PC-9 (cell line): ENCODE measurements around the gene GBP2. TPM values are rescaled to one million over a fixed set of nuclear protein-coding genes. Genes with fewer than 3 reads are reported as not detected.
"Not testable (repeated sequence)": the region's sequence is repeated elsewhere in the genome, so short reads cannot be mapped to it uniquely, and the experiment has no call there.

Experiments
- BruUV-seq: library from RNA; stranded (reverse); fragments of 400-500 nt; replicated peaks from 2 replicates; lab custom pipeline; 2021; lab: Mats Ljungman, UMichigan
- CTCF ChIA-PET: fragments of 300-600 bp; sonication (Branson Sonifier 250); formaldehyde crosslinking; loops from one replicate; lab custom pipeline; 2022; ENCODE audit warnings: antibody characterized with exemption; lab: Charles Lee
- POLR2A ChIA-PET: fragments of 300-600 bp; sonication (Branson Sonifier 250); formaldehyde crosslinking; loops from one replicate; lab custom pipeline; 2022; ENCODE audit warnings: antibody characterized with exemption; ENCODE audit not compliant: unreplicated experiment; lab: Charles Lee
- DNase-seq, 2 experiments: peaks; one replicate each; pipeline versions ENCODE4 v3.0.0 to v3.0.0-alpha.2; 2015 to 2022; ENCODE audit warnings: mixed read lengths in 1 of 2
- H2AFZ ChIP-seq: fragments of 200-600 bp; sonication (generic); 2 replicates; pipeline ENCODE4 v1.8.1; 2017; ENCODE audit warnings: antibody characterized with exemption
- H3F3A ChIP-seq: fragments of 200-600 bp; sonication (generic); 2 replicates; pipeline ENCODE4 v1.8.1; 2017; ENCODE audit warnings: antibody characterized with exemption, mild to moderate bottlenecking, low read depth; ENCODE audit not compliant: insufficient read depth
- H3K27ac ChIP-seq: fragments of 200-600 bp; sonication (generic); 2 replicates; pipeline ENCODE4 v1.6.1; 2016; ENCODE audit warnings: mixed run types
- H3K27me3 ChIP-seq: fragments of 200-600 bp; sonication (generic); 2 replicates; pipeline ENCODE4 v1.6.1; 2016; ENCODE audit warnings: low read depth, mixed run types; ENCODE audit not compliant: insufficient read depth
- H3K36me3 ChIP-seq: fragments of 200-600 bp; sonication (generic); 2 replicates; pipeline ENCODE4 v1.6.1; 2016; ENCODE audit warnings: low read depth, mixed run types
- H3K4me1 ChIP-seq: fragments of 200-600 bp; sonication (generic); replicated peaks from 2 replicates; pipeline ENCODE4 v1.6.1; 2016; ENCODE audit warnings: mixed run types; ENCODE audit not compliant: insufficient read depth
- H3K4me2 ChIP-seq: fragments of 200-600 bp; sonication (generic); 2 replicates; pipeline ENCODE4 v1.6.1; 2017; ENCODE audit warnings: mixed run types
- H3K4me3 ChIP-seq: fragments of 200-600 bp; sonication (generic); 2 replicates; pipeline ENCODE4 v1.6.1; 2016; ENCODE audit warnings: mixed run types
- H3K79me2 ChIP-seq: fragments of 200-600 bp; sonication (generic); 2 replicates; pipeline ENCODE4 v1.6.1; 2017; ENCODE audit warnings: low read depth, mixed run types
- H3K9me2 ChIP-seq: fragments of 200-600 bp; sonication (generic); 2 replicates; pipeline ENCODE4 v1.8.1; 2017; ENCODE audit warnings: mild to moderate bottlenecking; ENCODE audit not compliant: insufficient read depth
- H3K9me3 ChIP-seq: fragments of 200-600 bp; sonication (generic); 2 replicates; pipeline ENCODE4 v1.8.1; 2016; ENCODE audit warnings: low read depth; ENCODE audit not compliant: insufficient read depth
- H4K20me1 ChIP-seq: fragments of 200-600 bp; sonication (generic); 2 replicates; pipeline ENCODE4 v1.8.1; 2017; ENCODE audit not compliant: insufficient read depth
- CTCF ChIP-seq: fragments of 200-600 bp; sonication (generic); conservative IDR thresholded peaks from 2 replicates; pipeline ENCODE4 v1.6.1; 2017; ENCODE audit warnings: mixed run types, antibody characterized with exemption, mild to moderate bottlenecking, moderate library complexity
- EZH2 ChIP-seq: fragments of 200-600 bp; sonication (generic); IDR thresholded peaks from 2 replicates; pipeline ENCODE4 v1.8.0; 2017; ENCODE audit warnings: antibody characterized with exemption, low read depth
- intact Hi-C: fragments of 100-400 bp; cut with micrococcal nuclease; formaldehyde crosslinking; loops from one replicate; pipeline ENCODE4 v1.10.0; 2022; ENCODE audit not compliant: unreplicated experiment
- total RNA-seq: library from RNA; stranded (reverse); gene quantifications from 2 replicates; pipeline ENCODE4 v1.2.3, GENCODE V29; 2021

Gene GBP2
- total RNA-seq, 1 experiment from 2014 or later: 7.0 TPM

DNA sequence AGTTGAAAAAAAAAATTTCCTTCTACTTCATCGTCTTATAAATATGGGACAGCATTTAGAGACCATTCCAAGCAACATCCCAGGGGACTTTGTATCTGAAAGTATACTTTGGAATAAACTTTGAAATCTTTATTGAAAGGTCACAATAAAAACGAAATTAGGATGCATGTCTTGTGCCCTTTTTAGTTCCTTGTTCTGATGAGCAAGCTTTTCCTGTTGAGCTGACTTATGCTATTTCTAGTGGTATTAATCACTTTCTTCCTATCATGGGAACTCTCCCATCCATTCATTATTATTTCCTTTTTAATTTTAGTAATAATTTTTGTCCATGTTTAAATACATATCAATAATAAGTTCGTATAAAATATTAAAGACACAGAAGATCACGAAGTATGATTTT, 4.0 kb upstream of the GBP2 start:
- Histone ChIP-seq H3K79me2 (no peaks in the 10 kb centered on the region), H2AFZ (no peak overlapping the region), H3K27me3 (no peaks in the 10 kb centered on the region), H3K4me2 (no peak overlapping the region), H3K9me3 (no peaks in the 10 kb centered on the region), H3K27ac (no peak overlapping the region), H3K4me3 (no peak overlapping the region), H4K20me1 (no peaks in the 10 kb centered on the region), H3K36me3 (no peaks in the 10 kb centered on the region), H3K4me1 (peaks cover 18% of the 10 kb centered on the region), H3K9me2 (no peaks in the 10 kb centered on the region), H3F3A (no peaks in the 10 kb centered on the region)
- BruUV-seq: no TSS peak
- ChIA-PET POLR2A (no interaction called here), CTCF (no interaction called here)
- no peak for DNase-seq
- no peak for TF ChIP-seq CTCF
- TF ChIP-seq EZH2: no peak
- intact Hi-C loops: no loop called here

DNA sequence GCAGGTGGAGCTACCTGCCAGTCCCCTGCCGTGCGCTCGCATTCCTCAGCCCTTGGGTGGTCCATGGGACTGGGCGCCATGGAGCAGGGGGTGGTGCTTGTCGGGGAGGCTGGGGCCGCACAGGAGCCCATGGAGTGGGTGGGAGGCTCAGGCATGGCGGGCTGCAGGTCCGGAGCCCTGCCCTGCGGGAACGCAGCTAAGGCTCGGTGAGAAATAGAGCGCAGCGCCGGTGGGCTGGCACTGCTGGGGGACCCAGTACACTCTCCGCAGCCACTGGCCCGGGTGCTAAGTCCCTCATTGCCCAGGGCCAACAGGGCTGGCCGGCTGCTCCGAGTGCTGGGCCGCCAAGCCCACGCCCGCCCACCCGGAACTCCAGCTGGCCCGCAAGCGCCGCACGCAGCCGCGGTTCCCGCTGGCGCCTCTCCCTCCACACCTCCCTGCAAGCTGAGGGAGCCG, 2.1 kb upstream of the GBP2 start:
- H3K9me3 ChIP-seq, H3K79me2 ChIP-seq, H3K36me3 ChIP-seq, H4K20me1 ChIP-seq, intact Hi-C loops, POLR2A ChIA-PET, H3K27ac ChIP-seq, DNase-seq, CTCF ChIA-PET, H3F3A ChIP-seq, H2AFZ ChIP-seq, H3K4me3 ChIP-seq, BruUV-seq, H3K27me3 ChIP-seq, H3K4me2 ChIP-seq, H3K9me2 ChIP-seq: not testable (repeated sequence)
- H3K4me1 ChIP-seq: peaks cover 18% of the 10 kb centered on the region

DNA sequence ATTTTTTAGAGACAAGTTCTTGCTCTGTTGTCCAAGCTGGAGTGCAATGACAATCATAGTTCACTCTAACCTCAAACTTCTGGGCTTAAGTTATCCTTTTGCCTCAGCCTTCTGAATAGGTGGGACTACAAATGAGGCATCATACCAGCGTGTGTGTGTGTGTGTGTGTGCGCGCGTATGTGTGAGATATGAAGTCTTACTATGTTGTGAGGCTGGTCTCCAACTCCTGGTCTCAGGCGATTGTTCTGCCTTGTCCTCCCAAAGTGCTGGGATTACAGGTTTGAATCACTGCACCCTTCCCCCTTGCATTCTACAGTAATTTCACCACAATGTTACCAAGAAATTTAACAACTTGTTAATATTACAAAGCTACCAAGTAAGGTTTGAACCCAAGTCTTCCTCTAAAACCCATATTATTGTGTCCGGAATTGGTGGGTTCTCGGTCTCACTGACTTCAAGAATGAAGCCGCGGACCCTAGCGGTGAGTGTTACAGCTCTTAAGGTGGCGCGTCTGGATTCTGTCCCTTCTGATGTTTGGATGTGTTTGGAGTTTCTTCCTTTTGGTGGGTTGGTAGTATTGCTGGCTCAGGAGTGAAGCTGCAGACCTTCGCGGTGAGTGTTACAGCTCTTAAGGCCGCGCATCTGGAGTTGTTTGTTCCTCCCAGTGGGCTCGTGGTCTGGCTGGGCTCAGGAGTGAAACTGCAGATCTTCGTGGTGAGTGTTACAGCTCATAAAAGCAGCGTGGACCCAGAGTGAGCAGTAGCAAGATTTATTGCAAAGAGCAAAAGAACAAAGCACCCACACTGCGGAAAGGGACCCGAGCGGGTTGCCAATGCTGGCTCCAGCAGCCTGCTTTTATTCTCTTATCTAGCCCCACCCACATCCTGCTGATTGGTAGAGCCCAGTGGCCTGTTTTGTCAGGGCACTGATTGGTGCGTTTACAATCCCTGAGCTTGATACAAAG, 970 bp upstream of the GBP2 start:
- peak overlapping the region; percentile 11 for H3K27ac ChIP-seq
- H3K4me3 ChIP-seq, H4K20me1 ChIP-seq, H3F3A ChIP-seq, H2AFZ ChIP-seq, H3K79me2 ChIP-seq, CTCF ChIA-PET, H3K9me2 ChIP-seq, H3K9me3 ChIP-seq, POLR2A ChIA-PET, H3K36me3 ChIP-seq, BruUV-seq, intact Hi-C loops, DNase-seq, H3K27me3 ChIP-seq: not testable (repeated sequence)
- peak overlapping the region; percentile 71 for H3K4me2 ChIP-seq
- peaks cover 18% of the 10 kb centered on the region for H3K4me1 ChIP-seq

DNA sequence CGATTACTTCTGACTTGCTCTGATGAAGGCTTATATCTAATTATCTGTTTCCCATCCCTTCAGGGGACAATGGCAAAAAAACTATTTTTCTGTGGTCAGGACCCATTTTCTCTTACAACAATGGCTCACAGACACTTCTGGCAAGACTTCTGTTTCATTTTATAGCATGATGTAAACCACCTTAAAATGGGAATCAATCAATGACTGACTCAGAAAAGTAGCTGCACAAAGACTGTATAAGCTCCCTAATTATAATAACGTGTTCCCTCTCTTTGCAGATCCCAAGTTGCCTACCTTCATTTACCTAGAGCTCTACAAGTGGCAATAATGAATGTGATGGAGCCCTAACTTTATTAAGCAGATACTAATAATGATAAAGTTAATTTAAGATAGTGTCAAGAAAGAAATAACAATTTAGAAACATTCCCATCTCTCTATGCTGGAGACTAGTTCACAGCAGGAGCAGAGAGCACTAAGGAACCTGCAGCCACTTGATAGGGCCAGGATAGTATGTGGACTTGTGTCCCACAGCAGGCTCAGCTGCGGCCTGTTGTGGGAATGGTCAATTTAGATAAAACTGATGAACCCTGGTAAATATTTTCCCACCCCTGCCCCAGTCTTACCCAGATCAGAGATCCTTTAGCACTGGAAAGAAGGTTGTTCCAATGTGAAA, 538 bp downstream of the GBP2 start:
- Histone ChIP-seq H4K20me1 (no peaks in the 10 kb centered on the region), H3K4me3 (peak overlapping the region; percentile 41; the same call in 1 of the 2 replicates)

More for the DNA sequence above, 538 bp downstream of the GBP2 start:
- TSS peak; percentile 62 for BruUV-seq
- peak overlapping the region; percentile 66 for H2AFZ ChIP-seq
- H3F3A ChIP-seq: no peaks in the 10 kb centered on the region
- peaks cover 18% of the 10 kb centered on the region for H3K4me1 ChIP-seq
- H3K9me3 ChIP-seq: no peaks in the 10 kb centered on the region
- H3K27ac ChIP-seq: peak overlapping the region; percentile 11
- H3K9me2 ChIP-seq: no peaks in the 10 kb centered on the region; the same call in 1 of the 2 replicates
- no peak for DNase-seq
- no peaks in the 10 kb centered on the region for H3K27me3 ChIP-seq
- peak overlapping the region; percentile 71 for H3K4me2 ChIP-seq
- TF ChIP-seq EZH2 (no peak), CTCF (no peak)
- ChIA-PET POLR2A (no interaction called here), CTCF (no interaction called here)
- H3K36me3 ChIP-seq: no peaks in the 10 kb centered on the region
- no peaks in the 10 kb centered on the region for H3K79me2 ChIP-seq
- intact Hi-C loops: no loop called here
